KOPT-K1 (cell line): ENCODE data around the gene PODXL.

ENCODE experiments used
- H3K27ac ChIP-seq: fragments of 200-600 bp; sonication (generic); 2 replicates; pipeline ENCODE4 v1.5.1; 2016; ENCODE audit warnings: antibody characterized with exemption, mild to moderate bottlenecking, low read depth, low read length; ENCODE audit not compliant: poor library complexity, severe bottlenecking
- H3K36me3 ChIP-seq: fragments of 200-600 bp; sonication (generic); 2 replicates; pipeline ENCODE4 v1.5.1; 2017; ENCODE audit warnings: antibody characterized with exemption, mild to moderate bottlenecking, low read length, moderate library complexity; ENCODE audit not compliant: insufficient read depth
- H3K9me3 ChIP-seq: fragments of 200-600 bp; sonication (generic); 2 replicates; pipeline ENCODE4 v1.5.1; 2017; ENCODE audit warnings: antibody characterized with exemption, low read length, mild to moderate bottlenecking; ENCODE audit not compliant: insufficient read depth, poor library complexity, severe bottlenecking

The PODXL gene

DNA sequence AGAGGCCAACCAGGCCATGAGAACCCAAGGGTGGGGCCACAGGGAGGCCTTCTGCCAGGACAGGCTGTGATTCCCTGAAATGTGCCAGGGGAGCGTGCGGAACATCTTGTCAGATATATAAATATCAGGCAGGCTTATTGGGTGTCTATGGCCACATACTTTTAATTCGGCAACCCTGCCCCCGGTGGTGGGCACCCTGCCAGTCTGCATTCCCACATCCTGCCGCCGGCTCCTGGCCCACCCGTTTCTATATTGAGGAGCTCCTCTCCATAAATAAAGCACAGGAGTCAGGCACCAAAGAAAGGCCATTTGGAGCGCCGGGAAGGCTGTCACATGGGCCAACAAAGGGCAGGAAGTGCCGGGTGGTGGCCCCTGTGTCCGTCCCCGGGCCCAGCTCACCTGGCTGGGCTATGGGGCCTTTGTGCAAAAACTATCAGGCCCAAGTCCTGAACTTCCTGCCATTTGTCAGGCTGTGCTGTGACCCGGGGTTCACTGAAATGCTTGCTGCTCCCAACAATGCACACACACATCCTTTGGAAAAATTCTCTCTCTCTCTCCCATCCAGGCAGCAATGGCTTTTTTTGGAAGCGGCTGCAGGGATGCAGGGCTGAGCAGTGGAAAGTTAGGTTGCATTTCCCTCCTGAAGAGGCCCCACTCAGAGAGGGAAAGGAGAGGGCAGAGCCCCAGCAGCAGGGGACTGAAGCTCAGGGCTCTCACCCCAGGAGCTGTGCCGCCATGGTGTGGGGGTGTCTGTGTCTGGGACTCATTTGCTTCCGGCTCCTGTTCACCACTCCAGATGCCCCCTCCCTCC is 25.0 kb upstream of the PODXL start:
- Histone ChIP-seq H3K27ac (no peak overlapping the region), H3K9me3 (no peaks in the 10 kb centered on the region), H3K36me3 (no peaks in the 10 kb centered on the region)

DNA sequence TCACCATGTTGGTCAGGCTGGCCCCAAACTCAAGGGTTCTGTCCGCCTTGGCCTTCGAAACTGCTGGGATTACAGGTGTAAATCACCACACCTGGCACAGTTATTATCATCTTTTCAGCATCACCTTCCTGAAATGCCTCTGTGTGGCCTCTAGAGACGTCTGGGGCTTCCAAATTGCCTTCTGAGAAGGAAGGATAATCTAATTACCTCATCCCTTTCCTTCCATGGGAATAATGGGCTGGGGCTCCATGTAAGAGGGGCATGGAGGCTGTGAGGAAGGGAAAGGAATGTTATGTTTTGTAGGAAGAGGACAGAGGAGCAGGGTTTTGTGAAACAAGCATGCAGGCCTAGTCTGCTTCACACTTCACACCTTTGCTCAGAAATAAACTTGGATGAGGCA is 22.2 kb upstream of the PODXL start:
- no peak overlapping the region for H3K27ac ChIP-seq
- H3K9me3 ChIP-seq, result no peaks in the 10 kb centered on the region
- H3K36me3 ChIP-seq, result no peaks in the 10 kb centered on the region

DNA sequence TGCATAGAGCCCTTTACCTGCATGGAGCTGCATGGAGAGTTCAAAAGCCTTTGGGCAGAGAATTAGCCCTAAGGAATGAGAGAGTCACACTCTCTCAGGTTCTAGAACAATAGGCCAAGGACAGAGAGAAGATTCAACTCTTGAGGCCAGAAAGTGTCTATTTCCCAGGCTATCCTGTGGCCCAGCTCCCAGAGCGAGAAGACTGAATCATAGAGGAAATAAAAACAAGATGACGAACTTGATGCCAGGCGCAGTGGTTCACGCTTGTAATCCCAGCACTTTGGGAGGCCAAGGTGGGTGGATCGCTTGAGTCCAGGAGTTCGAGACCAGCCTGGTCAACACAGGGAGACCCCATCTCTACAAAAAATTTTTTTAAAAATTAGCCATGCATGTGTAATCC is 18.3 kb upstream of the PODXL start:
- H3K36me3 ChIP-seq, result no peaks in the 10 kb centered on the region
- no peak overlapping the region for H3K27ac ChIP-seq
- no peaks in the 10 kb centered on the region for H3K9me3 ChIP-seq

DNA sequence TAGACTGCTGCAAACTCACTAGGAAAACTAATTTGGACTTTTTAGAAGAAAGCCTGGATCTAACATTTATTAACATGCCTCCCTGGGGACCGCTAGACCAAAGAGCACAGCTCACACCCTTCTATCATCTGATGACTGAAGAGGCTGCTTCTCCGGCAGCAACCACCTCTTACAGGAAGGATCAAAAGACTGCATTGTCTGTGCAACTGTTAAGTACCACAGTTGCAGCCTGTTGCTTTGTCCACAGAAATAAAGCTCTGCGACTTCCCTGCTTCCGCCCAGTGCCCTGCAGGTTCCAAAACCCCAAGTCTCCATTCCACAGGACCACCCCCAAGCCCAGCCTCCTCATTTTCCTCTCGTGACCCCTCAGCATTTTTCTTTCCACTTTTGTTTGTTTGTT is 14.0 kb upstream of the PODXL start:
- Histone ChIP-seq H3K36me3 (no peaks in the 10 kb centered on the region), H3K27ac (no peak overlapping the region), H3K9me3 (no peaks in the 10 kb centered on the region)

DNA sequence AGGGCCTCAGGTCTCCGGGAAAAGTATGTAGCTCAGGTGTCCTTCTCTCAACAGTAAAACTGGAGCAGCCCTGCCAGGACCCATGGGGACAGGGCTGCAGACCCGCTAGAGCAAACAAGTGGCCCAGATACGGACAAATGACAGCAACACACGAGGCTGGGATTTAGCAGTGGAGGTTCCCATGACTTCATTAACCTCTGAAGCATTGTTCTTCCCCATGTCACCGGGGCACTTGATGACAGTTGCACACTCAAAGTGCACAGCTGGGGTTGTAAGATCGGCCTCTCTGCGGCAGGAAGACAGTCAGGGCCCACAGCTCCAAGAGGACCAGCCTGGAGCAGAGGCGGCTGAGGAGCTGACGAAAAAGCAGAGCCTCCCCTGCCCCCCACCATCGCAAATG is 12.5 kb upstream of the PODXL start:
- Histone ChIP-seq H3K36me3 (no peaks in the 10 kb centered on the region), H3K9me3 (no peaks in the 10 kb centered on the region), H3K27ac (no peak overlapping the region)

DNA sequence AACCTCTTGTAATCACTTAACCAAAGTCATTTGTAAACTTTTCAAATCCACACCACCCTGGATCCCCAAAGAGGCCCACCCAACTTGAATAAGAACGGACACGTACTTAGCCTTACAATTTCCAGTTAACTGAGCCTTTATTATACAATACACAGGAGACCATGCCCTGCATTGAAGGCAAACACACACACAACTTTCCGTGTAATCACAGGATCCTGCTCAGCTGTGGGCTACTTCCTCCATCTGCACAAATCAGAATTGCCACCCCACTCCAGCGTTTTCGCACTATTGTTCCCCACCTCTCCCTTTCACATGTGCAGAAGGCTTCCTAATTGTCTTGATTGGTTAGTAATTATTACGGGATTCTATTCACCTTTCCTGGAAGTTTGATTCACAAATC is 12.1 kb upstream of the PODXL start:
- no peaks in the 10 kb centered on the region for H3K36me3 ChIP-seq
- no peaks in the 10 kb centered on the region for H3K9me3 ChIP-seq
- no peak overlapping the region for H3K27ac ChIP-seq

DNA sequence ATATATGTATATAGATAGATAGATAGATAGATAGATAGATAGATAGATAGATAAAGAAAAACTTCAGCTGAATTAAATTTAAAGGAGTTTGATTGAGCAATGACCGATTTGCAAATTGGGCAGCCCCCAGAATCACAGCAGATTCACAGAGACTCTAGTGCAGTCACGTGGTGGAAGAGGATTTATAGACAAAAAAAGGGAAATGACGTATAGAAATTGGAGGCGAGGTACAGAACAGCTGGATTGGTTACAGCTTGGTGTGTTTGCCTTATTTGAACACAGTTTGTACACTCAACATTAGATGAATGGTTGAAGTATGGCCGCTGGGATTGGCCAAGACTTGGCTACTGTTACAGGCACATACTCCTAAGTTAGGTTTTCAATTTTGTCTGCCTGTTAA is 8.2 kb upstream of the PODXL start:
- H3K9me3 ChIP-seq, result no peaks in the 10 kb centered on the region
- no peaks in the 10 kb centered on the region for H3K36me3 ChIP-seq
- H3K27ac ChIP-seq, result no peak overlapping the region

DNA sequence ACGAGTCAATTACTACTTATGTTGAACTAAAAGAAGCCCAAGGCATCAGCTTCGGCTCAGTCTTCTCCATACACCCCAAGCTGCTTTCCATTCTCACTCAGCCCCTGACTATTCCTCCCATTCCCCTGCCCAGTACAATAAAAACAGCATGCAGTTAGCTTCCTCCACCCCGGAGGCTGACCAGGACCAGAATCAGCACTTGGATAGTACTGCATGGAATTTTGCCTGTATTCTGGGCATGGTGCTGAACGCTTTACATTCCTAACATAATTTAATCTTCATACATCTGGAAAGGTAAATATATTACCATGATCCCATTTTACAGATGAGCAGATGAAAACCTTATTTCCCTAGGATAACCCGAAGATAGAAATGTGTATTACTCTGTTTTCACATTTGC is 7.5 kb upstream of the PODXL start:
- H3K36me3 ChIP-seq, result no peaks in the 10 kb centered on the region
- no peaks in the 10 kb centered on the region for H3K9me3 ChIP-seq
- no peak overlapping the region for H3K27ac ChIP-seq

DNA sequence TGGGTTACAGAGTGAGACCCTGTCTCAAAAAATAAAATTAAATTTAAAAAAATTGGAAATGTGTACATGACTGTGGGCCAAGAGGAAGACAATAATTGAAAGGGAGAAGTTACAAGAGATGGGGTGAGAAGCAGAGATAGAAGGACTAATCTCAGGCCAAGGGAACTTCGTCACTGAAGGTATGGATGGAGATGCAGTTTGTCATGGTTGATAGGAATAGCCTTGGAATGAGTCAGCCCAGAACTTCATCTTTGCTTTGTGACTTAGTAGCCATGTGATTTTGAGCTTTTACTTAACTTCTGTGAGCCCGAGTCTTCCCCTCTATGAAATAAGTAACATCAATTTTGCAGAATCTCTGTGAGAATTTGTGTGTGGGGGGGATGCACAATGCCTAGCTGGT is 6.5 kb upstream of the PODXL start:
- Histone ChIP-seq H3K9me3 (no peaks in the 10 kb centered on the region), H3K27ac (no peak overlapping the region), H3K36me3 (no peaks in the 10 kb centered on the region)

DNA sequence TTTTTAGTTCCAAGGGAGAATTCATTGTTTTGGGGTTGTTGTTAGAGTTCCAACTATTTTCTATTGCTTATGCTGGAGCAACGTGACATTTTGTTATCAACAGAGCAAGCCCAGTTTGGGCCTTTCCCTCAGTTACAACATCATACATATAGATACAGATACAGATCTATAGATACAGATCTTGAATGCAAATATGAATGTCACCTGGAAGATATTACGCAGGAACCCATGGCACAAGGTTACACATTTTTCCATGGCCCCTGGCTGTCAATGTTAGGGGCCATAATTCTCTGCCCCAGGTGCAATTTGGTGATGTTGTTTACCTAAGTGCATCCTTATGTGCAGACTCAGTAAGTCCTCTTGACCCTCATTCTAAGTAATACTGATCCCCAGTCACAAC is 3.6 kb upstream of the PODXL start:
- no peaks in the 10 kb centered on the region for H3K9me3 ChIP-seq
- no peak overlapping the region for H3K27ac ChIP-seq
- H3K36me3 ChIP-seq, result no peaks in the 10 kb centered on the region

DNA sequence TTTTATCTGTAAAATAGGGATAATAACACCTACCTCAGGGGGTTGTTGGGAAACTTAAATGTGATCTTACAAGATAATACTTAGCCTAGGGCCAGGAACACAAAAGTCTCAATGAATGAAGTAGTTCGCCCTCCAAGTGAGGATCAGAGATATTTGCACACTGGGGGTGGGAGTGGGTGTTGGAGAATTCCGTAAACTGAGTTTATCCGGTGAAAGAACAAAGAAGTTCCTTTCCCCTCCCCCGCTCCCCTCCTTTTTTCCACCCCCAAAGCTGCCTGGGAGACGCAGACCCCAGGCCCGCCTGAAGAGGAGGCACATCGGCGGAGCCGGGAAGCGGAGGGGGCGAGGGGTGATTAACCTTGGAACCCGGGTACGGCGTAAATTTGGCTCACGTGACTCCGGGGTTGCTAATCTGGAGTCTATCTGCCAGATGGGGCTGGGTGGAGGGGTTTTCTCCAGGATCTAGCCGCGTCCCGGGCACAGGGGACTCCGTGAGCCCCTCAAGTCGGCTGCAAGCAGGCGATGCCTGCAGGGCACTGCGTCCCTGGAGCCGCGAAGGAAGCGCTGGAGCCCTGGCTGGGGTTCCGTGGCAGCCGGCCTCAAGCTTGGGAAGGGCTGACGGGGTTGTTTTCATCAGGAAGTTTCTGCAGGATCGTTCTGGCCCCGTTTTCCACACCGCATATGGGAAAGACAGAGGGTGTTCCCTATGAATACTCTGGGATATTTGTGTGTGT is 1.4 kb upstream of the PODXL start:
- H3K36me3 ChIP-seq, result no peaks in the 10 kb centered on the region
- no peaks in the 10 kb centered on the region for H3K9me3 ChIP-seq
- H3K27ac ChIP-seq, result no peak overlapping the region

DNA sequence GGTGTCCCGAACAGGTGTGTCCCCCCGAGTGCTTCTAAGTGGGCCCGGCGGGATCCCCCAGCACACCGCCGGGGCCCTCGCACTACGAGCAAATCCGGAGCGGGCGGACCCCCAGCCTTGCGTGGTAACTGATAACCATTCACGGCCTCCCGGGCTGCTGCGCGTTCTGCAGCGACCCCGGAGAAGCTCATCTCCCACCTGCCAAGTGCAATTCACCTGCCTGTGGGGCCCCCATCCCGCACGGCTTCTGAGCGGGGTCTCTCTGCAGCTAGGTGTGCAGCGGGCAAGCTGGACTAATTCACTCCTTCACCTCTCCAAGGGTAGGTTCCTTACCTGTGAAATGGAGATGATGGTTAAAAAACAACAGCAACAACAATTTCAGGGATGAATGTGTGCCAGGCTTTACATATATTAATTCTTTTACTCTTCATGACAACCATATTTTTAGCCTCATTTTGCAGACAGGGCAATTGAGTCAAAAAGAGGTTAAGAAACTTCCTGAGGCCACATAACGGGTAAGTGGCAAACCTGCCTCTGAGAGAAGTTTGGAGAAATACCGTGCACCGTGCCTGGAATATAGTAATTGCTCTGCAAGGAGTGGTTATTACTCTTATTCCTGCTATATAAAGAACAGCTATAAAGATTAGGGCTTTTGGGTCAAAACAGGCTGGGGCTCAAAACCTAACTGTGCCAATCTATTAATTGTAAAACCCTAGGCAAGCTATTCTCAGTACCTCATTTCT is 652 bp upstream of the PODXL start:
- no peaks in the 10 kb centered on the region for H3K9me3 ChIP-seq
- no peak overlapping the region for H3K27ac ChIP-seq
- H3K36me3 ChIP-seq, result no peaks in the 10 kb centered on the region

DNA sequence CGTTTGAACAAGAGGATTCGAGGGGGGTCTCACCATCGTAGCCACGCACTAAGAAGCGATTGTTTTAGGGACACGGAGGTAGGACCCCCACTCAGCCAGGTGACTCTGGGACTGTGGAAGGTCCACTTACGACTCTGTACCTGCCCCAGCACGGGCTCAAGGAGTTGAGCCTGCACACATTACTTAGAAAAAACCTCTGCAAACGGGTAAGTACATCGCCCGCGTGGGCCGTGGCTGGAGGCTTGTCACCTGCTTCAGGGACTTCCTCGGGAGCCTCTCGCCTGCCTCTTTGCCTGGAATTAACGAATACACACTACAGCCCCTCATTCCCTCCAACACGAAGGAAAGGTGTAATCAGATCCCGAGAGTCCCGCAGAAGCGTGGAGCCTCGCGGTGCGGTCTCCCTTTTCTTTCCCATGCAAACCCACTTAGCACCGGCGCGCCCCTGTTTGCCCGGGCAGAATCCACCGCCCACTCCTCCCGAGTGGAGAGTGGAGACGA is 826 bp downstream of the PODXL start:
- no peaks in the 10 kb centered on the region for H3K36me3 ChIP-seq
- no peak overlapping the region for H3K27ac ChIP-seq
- H3K9me3 ChIP-seq, result no peaks in the 10 kb centered on the region

DNA sequence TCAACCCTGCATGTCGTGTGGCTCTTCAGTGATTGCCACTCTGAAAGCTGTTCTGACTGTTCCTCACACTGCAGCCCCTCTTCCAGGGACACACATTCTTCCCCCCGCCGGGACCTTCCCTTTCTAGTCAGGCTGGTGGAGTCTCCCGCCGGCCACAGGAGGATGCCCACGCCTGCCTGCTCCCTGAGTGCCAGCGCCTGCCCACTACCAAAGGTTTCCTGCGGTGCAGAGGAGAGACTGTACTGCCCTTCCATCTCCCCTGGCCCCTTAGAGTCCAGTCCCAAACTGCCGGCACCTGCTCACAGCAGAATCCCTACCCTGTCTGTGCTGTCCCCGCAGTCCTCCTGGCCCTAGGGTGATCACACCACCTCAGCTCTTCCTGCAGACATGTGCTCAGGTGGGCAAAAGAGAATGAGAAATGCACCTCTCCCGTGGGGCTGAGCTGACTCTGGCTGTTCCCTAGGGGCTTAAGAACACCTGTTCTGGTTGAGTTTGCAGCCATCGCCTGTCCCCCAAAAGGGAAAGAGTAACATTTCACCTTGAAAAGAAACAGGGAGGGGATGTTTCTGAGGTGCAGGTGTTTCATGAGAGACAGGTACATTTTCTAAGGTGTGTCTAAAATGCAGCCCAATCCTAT is 1.4 kb downstream of the PODXL start:
- Histone ChIP-seq H3K36me3 (no peaks in the 10 kb centered on the region), H3K27ac (no peak overlapping the region), H3K9me3 (no peaks in the 10 kb centered on the region)

DNA sequence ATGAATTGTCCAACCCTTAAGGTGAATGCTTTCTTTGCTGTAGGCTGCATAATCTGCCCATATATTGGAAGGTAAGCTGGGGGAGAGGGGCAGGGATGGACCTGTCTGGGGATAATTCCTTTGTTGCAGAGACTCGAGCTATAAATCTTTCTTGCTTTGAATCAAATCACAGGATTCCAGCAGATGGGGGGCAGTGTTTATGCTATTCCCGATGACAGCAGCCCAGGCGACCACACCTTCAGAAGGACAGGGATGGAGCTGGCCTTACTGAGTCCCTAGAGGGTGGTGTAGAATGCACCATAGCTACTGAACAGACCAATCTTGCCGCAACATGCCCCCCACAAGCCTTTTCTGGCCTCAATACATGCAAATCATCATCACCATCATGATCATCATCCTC is 2.5 kb downstream of the PODXL start:
- Histone ChIP-seq H3K27ac (no peak overlapping the region), H3K9me3 (no peaks in the 10 kb centered on the region), H3K36me3 (no peaks in the 10 kb centered on the region)
